ENCODE data around the gene CUEDC1. TPM values are rescaled to one million over a fixed set of nuclear protein-coding genes. Genes with fewer than 3 reads are reported as not detected.

CUEDC1 gene
- total and polyA plus RNA-seq, 2 of the 13 experiments (the other 11 are each of a cell fraction or from before 2014, with no cell fraction given) = 7.4 to 12.9 TPM

- TF ChIP-seq ARHGAP35 (CRISPR knock-in tag; IDR thresholded peaks at IDR 0.05; ENCODE audit: borderline replicate concordance) (no peak; the same call in 1 of the 2 replicates), ZNF367 (CRISPR knock-in tag; IDR thresholded peaks at IDR 0.05; ENCODE audit: borderline replicate concordance) (no peak), ZNF639 (CRISPR knock-in tag; conservative IDR thresholded peaks at IDR 0.05) (no peak; the same call in 1 of the 2 replicates), ZNF691 (CRISPR knock-in tag; IDR thresholded peaks at IDR 0.05; ENCODE audit: borderline replicate concordance, low read depth) (0 out of 2 replicates have a peak, but pooled peaks have one; percentile 45), ZNF224 (CRISPR knock-in tag; IDR thresholded peaks at IDR 0.05) (no peak; the same call in 1 of the 2 replicates), NFRKB (IDR thresholded peaks at IDR 0.05) (no peak), ZNF547 (CRISPR knock-in tag; IDR thresholded peaks at IDR 0.05) (no peak), AGO1 (IDR thresholded peaks at IDR 0.05; ENCODE audit: low read depth, low read length, poor library complexity, severe bottlenecking) (no peak), ZNF256 (CRISPR knock-in tag; conservative IDR thresholded peaks at IDR 0.05) (0 out of 2 replicates have a peak, but pooled peaks have one; percentile 51), GLI4 (CRISPR knock-in tag; IDR thresholded peaks at IDR 0.05; ENCODE audit: borderline replicate concordance) (no peak), ZNF543 (CRISPR knock-in tag; IDR thresholded peaks at IDR 0.05) (peak; percentile 66; the same call in 1 of the 2 replicates), BCL3 (CRISPR knock-in tag; IDR thresholded peaks at IDR 0.05) (peak; percentile 25; the same call in 1 of the 2 replicates), ZNF432 (CRISPR knock-in tag; IDR thresholded peaks at IDR 0.05; ENCODE audit: borderline replicate concordance) (no peak), CHCHD3 (CRISPR knock-in tag; IDR thresholded peaks at IDR 0.05) (no peak), ZNF776 (CRISPR knock-in tag; IDR thresholded peaks at IDR 0.05) (no peak), KIAA2018 (CRISPR knock-in tag; IDR thresholded peaks at IDR 0.05; ENCODE audit: borderline replicate concordance) (0 out of 2 replicates have a peak, but pooled peaks have one; percentile 35), ZNF34 (CRISPR knock-in tag; IDR thresholded peaks at IDR 0.05; ENCODE audit: borderline replicate concordance) (no peak)
Measured at GRCh38 chr17:57855391-57856035, 99.7 kb downstream of the CUEDC1 start (continued).

Measured in HepG2 (cell line).